Right lung (tissue), 10 donors: ENCODE data around the gene NEUROG3. TPM values are rescaled to one million over a fixed set of nuclear protein-coding genes. Genes with fewer than 3 reads are reported as not detected.

ENCODE experiments used
- DNase-seq, 2 donors: peaks; one replicate each; pipeline ENCODE4 v3.0.0-alpha.2; 2013
- long read RNA-seq, 8 donors: transcript quantifications; one replicate each; lab custom pipeline, GENCODE V29; 2026
- polyA plus RNA-seq, 5 donors: library from polyadenylated mRNA; unstranded; fragments of 120-200 nt; gene quantifications; one replicate each; pipeline versions ENCODE4 v1.2.1 to v1.2.3, GENCODE V29; 2013; ENCODE audit warnings: inconsistent platforms in 1 of 5, low replicate concordance in 1 of 5; ENCODE audit not compliant: insufficient read length in 5 of 5, insufficient read depth in 1 of 5

The NEUROG3 gene, protein sequence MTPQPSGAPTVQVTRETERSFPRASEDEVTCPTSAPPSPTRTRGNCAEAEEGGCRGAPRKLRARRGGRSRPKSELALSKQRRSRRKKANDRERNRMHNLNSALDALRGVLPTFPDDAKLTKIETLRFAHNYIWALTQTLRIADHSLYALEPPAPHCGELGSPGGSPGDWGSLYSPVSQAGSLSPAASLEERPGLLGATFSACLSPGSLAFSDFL
- polyA plus RNA-seq = under 1 TPM in 3 of 5 donors, not detected in 2; 0.12 to 0.17 (median 0.13) TPM
- long read RNA-seq, donor 1 = 0 reads
- long read RNA-seq, donor 2 = 0 reads
- long read RNA-seq, donor 3 = 0 reads
- long read RNA-seq, donor 4 = 0 reads
- long read RNA-seq, donor 5, partial matches to known transcripts = 0 of 2 reads
- long read RNA-seq, donor 5, other reads (novel, unspliced or antisense) = 0 of 2 reads
- long read RNA-seq, donor 6 = 0 reads
- long read RNA-seq, donor 7 = 0 reads
- long read RNA-seq, donor 8 = 0 reads

GRCh38 chr10:69573056-69573806 lies at the start of gene NEUROG3:
NEUROG3 (minus strand) TSS chr10:69573422; CDS start chr10:69573043, 379 bp downstream.
- DNase-seq = no peak

- no peak for DNase-seq
Observed at GRCh38 chr10:69620625-69621024, 47.4 kb upstream of the NEUROG3 start.

- no peak for DNase-seq
Observed at GRCh38 chr10:69619626-69620025, 46.4 kb upstream of the NEUROG3 start.

- no peak for DNase-seq
Observed at GRCh38 chr10:69618746-69619145, 45.5 kb upstream of the NEUROG3 start.

DNA sequence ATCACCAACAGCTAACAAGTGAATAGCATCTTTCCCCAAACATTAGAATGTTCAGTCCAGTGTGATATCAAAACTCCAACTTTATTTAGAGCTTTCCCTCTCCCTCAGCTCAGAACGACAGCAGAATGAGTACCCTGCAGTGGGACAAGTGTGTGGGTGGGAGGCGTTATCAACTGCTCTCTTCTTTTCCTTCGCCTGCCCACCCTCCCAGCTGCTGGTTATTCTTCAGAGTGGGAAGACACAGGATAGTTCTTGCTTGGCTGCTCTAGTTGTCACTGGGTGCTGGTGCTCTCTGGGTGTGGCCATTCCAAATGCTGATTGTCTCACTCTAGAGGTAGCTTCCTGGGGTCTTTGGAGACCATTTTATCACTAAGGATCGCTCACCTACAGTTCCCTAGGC lies 43.1 kb upstream of the NEUROG3 start:
- no peak for DNase-seq

- DNase-seq = no peak
Observed at GRCh38 chr10:69614130-69614529, 40.9 kb upstream of the NEUROG3 start.

GRCh38 chr10:69612760-69613159 lies 39.5 kb upstream of the NEUROG3 start:
- DNase-seq = no peak

DNA sequence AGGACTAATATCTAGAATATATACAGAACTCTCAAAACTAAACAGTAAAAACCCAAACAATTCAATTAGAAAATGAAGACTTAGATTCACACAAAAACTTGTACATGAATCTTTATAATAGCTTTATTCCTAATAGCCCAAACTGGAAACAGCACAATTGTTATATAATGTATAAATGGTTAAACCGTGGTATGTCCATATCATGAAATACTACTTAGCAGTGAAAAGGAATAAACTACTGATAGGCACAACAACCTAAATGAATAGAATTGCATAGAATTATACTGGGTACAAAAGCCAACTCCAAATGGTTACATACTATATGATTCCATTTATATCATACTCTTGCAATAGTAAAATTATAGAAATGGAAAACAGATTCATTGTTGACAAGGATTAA lies 35.9 kb upstream of the NEUROG3 start:
- DNase-seq = no peak

DNA sequence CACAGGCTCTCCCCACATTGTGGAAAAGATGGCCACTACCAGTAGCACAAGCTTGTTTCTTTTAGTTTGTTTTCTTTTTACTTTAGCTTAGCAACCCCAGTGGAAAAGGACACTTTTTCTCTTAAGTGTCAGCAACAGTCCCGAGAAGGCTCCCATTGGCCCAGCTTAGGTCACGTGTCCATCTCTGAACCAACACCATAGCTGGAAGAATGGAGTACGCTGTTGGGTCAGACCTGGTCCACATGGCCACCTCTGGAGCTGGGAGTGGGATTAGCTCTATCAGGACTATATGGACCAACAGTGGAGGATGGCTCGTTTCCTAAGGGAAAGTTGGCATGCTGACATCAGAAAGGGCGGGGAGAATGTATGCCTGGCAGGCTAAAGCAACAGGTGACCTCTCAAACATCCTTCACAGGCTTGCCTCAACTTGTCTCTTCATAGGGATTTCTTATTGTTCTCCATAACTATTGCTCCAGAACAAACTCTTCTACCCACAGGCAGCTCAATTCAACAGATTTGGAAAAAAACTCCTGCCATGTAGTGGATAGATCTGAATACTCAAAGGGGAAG lies 27.6 kb upstream of the NEUROG3 start:
- no peak for DNase-seq

GRCh38 chr10:69588358-69588757 lies 15.1 kb upstream of the NEUROG3 start:
- DNase-seq = no peak

DNA sequence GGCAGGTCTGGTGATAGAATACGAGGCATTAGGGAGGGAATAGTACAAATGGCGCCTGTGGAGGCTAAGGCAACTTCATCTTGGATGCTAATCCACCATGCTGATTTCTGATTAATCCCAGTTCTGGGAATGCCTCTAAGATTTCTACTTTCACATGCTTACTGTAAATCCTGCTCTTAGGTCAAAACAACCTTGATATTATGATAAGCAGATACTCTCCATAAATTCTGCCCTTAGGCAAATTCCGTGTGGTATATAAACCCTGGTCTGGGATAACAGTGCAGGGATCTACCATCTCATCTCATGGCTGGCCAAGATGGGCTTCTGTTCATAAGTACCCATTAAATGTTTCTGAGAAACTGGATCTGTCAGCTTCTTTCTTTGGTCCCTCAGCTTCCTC lies 11.4 kb upstream of the NEUROG3 start:
- no peak for DNase-seq

DNA sequence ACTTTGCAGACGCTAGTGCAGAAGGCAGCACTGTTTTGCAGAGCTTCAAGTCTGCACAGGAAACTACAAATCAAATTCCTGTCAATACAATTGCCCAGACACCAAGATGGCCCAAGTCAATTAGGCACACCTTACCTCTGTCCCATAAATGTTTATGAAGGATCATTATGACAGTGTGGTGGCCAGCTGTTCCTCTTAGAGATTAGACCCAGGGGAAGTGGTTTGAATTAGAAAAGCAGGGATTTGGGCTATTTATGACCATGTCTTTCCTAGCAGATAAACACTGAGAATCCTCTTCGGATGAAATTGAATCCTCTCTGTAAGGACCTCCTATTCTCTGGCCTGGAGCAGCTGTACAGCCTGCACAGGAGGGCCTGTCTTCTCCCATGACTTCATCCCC lies 9.9 kb upstream of the NEUROG3 start:
- no peak for DNase-seq

DNA sequence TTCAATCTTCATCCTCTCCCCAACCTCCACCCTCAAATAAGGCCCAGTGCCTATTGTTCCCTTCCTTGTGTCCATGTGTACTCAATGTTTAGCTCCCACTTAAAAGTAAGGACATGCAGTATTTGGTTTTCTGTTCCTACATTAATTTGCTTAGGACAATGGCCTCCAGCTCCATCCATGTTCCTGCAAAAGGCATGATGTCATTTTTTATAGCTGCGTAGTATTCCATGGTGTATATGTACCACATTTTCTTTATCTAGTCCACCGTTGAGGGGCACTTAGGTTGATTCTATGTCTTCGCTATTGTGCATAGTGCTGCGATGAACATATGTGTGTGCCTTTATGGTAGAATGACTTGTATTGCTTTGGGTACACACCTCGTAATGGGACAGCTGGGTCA lies 7.2 kb upstream of the NEUROG3 start:
- DNase-seq = no peak

DNA sequence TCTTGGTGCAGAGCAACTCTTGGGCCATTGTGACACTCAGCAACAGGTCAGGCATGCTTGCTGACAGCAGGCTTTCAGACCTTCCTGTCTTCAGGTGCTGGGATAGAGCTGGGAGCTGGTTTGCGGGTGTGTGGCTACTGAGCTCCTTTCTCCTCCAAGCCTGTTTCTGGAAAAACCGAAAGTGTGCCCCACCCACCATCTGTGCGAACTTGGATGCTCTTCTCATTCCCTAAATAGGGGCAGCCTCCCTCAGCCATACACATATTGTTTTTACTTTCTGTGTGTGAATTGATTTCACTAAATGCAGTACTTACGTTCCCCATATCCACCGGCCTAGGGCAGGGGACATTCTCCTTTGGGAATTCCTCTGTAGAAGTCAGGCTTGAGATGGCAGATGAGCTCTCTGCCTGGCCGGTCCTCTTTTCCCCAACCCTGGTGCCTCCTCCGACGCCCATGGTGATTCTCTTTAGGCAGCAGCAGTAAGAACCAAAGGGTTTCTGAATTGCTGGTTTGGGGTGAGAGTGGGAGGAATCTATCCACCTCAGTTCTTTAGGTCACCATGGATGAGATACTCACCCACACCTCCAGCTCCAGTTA lies 6.3 kb upstream of the NEUROG3 start:
- no peak for DNase-seq

DNA sequence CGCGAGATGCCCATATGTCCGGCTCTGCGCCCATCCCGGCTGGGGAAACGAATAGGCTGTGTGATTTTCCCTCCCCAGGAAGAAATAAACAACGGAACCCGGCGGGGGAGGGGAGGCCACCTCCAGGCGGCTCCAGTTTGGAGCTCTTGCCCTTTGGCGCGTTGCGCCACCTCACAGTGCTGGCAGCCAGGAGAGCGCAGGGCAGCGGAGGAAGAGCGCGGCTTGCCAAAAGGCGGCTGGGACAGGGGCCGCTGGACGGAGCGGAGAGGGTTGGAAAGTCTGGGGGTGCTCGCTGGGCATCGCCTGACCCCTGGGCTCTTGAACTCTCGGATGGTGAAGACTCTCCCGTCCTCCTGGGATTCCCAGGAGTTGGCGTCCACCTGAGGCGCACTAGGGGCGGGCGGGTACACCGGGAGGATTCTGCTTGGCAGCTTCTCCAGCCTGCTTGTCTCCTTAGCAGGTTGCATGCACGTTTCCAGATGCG lies 5.3 kb upstream of the NEUROG3 start:
- no peak for DNase-seq

DNA sequence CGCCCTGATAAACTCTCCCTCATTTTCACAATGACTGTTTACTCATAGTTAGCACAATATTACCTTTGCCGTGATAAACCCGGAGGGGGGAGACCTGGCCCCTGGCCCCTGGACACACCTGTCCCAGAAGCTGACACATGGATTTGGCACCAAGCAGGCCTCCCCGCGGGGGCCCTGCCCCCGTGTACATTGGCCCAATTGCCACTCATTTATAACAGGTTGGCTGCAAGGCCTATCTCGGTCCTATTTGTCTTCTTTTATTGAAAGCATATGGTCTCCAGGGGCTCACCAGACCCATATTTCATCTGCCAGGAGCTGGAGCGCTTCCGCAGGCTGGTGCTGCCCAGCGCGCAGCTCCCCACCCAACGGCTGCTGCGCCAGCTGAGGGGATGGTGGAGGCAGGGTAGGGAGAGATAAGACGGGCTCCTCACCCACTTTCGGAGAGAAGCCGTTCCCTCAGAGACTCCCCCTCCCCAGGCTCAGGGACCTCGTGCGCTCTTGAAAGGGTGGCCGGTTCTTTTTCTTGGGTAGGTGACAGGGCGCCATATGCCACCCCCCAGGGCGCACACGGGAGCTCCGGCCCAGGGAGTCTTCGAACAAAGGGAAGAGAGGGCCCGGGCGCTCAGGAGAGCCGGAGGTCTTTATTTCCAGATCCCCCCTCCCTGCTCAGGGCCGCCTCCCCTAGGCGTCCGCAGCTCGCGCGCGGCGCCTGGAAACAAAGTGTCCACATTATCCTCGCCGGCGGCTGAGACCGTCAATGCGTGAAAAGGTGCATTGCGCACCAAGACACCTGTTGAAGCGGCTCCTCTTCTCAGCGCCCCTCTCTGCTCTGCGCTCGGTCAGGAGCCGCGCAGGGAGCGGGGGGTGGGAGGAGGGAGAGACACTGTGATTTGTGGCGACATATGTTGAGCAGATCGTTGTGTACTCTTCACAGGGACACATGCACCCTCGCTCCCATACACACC lies 4.3 kb upstream of the NEUROG3 start:
- DNase-seq = no peak

- no peak for DNase-seq
Observed at GRCh38 chr10:69576334-69577011, 3.3 kb upstream of the NEUROG3 start.

DNA sequence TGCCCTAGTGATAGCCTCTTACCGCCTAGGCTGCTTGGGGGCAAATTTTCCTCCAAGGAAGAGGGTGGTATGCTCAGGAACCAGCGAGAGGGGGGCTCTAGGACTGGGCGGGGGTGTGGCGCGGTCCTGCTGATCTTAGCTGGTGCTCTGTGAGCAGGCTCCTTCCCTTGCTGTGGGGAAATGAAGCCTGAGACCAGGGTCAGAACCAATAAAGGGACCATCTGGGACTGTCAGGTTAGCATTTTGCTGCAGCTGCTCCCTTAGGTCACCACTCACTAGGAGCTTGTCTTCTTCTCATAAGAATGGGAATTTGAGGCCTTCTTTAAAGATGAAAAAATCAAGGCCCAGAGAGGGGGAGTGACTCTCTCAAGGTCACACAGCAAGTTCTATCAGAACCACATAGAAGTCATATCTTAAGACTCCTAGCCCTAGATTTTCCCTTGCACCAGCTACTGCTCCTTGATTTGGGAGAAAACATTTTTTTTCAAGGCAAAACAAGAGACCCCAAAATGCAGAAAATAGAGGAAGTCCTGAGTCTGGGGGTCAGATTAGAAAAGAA lies 2.0 kb upstream of the NEUROG3 start:
- no peak for DNase-seq

GRCh38 chr10:69574571-69574978 lies 1.4 kb upstream of the NEUROG3 start:
- no peak for DNase-seq
